ENCODE data around the gene ZDHHC5. TPM values are rescaled to one million over a fixed set of nuclear protein-coding genes. Genes with fewer than 3 reads are reported as not detected.
"Not testable (repeated sequence)": the region's sequence is repeated elsewhere in the genome, so short reads cannot be mapped to it uniquely, and the experiment has no call there.

Gene ZDHHC5
- total RNA-seq, 1 donor from 2014 or later = 78.4 TPM

GRCh38 chr11:57646799-57647303, 21.1 kb upstream of the ZDHHC5 start:
- Mint-ChIP-seq H3K27me3 (ENCODE audit: insufficient read depth) (peaks cover 39% of the 10 kb centered on the region), H3K36me3 (ENCODE audit: low read depth) (peaks cover 4% of the 10 kb centered on the region), H3K9me3 (no peaks in the 10 kb centered on the region)

DNA sequence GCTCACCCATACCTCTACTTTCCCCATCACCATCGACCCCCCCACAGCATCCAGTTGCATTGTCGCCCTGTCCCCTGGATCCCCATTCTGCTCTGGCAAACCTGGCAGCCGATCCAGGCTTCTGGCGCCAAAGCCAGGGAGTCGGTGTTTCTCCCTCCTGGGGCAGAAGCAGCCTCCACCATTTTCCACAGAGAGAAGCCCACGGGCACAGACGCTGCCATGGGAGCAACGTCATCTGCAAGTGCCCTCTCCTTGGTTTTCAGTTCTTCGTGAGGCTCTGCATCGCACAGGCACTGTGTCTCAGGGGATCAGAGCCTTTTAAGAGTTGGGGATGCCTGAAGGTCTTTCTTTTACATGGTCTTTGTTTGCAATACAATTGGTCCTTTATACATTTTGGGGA, 20.5 kb upstream of the ZDHHC5 start:
- H3K4me1 Mint-ChIP-seq (ENCODE audit: low read depth) = peaks cover 41% of the 10 kb centered on the region
- no peak for DNase-seq (ENCODE audit: low spot score)
- H3K9me3 Mint-ChIP-seq = no peaks in the 10 kb centered on the region
- intact Hi-C loops (cut with micrococcal nuclease) = loop anchor here (5.0 kb wide), 1 partner anchor 875 kb away; no protein-coding TSS in a partner anchor
- no peak overlapping the region for H3K27ac Mint-ChIP-seq
- peaks cover 4% of the 10 kb centered on the region for H3K36me3 Mint-ChIP-seq (ENCODE audit: low read depth)
- H3K27me3 Mint-ChIP-seq (ENCODE audit: insufficient read depth) = peaks cover 39% of the 10 kb centered on the region
- no peak overlapping the region for H3K4me3 Mint-ChIP-seq

More at GRCh38 chr11:57646799-57647303, 21.1 kb upstream of the ZDHHC5 start:
- Mint-ChIP-seq H3K4me1 (ENCODE audit: low read depth) (peaks cover 41% of the 10 kb centered on the region), H3K4me3 (no peak overlapping the region), H3K27ac (no peak overlapping the region)
- intact Hi-C loops (cut with micrococcal nuclease) = loop anchor here (5.0 kb wide), 1 partner anchor 875 kb away; no protein-coding TSS in a partner anchor
- no peak for DNase-seq (ENCODE audit: low spot score)

GRCh38 chr11:57647960-57648800, 19.7 kb upstream of the ZDHHC5 start:
- H3K27me3 Mint-ChIP-seq (ENCODE audit: insufficient read depth) = peaks cover 39% of the 10 kb centered on the region
- peaks cover 4% of the 10 kb centered on the region for H3K36me3 Mint-ChIP-seq (ENCODE audit: low read depth)
- no peak for DNase-seq (ENCODE audit: low spot score)
- H3K9me3 Mint-ChIP-seq = no peaks in the 10 kb centered on the region
- peak overlapping the region; percentile 86 for H3K4me3 Mint-ChIP-seq
- peaks cover 41% of the 10 kb centered on the region for H3K4me1 Mint-ChIP-seq (ENCODE audit: low read depth)
- H3K27ac Mint-ChIP-seq = peak overlapping the region; percentile 55
- intact Hi-C loops (cut with micrococcal nuclease) = loop anchor here (2.0 to 5.0 kb wide), 3 partner anchors 117 to 874 kb away; partner anchors contain the start of gene TIMM10

- Mint-ChIP-seq H3K27ac (peak overlapping the region; percentile 55), H3K4me1 (ENCODE audit: low read depth) (peaks cover 41% of the 10 kb centered on the region), H3K9me3 (no peaks in the 10 kb centered on the region), H3K36me3 (ENCODE audit: low read depth) (peaks cover 4% of the 10 kb centered on the region), H3K4me3 (peak overlapping the region; percentile 86), H3K27me3 (ENCODE audit: insufficient read depth) (peaks cover 37% of the 10 kb centered on the region)
- no peak for DNase-seq (ENCODE audit: low spot score)
- intact Hi-C loops (cut with micrococcal nuclease) = loop anchor here (1.0 to 5.0 kb wide), 5 partner anchors 8 to 873 kb away; partner anchors contain the start of genes CLP1, TIMM10 and ZDHHC5
These were observed 18.8 kb upstream of the ZDHHC5 start for GRCh38 chr11:57648801-57649735.

GRCh38 chr11:57649826-57650738, 17.8 kb upstream of the ZDHHC5 start, which contains the start of gene YPEL4:
YPEL4 (minus strand) TSS chr11:57649912; CDS start chr11:57647107, 2,805 bp downstream.
- H3K9me3 Mint-ChIP-seq = no peaks in the 10 kb centered on the region
- H3K4me1 Mint-ChIP-seq (ENCODE audit: low read depth) = peaks cover 41% of the 10 kb centered on the region
- H3K27ac Mint-ChIP-seq = peak within 1 kb of the TSS; percentile 55

GRCh38 chr11:57650739-57651090, 17.2 kb upstream of the ZDHHC5 start:
- peaks cover 4% of the 10 kb centered on the region for H3K36me3 Mint-ChIP-seq (ENCODE audit: low read depth)
- intact Hi-C loops (cut with micrococcal nuclease) = no loop called here
- no peak overlapping the region for H3K4me3 Mint-ChIP-seq
- H3K4me1 Mint-ChIP-seq (ENCODE audit: low read depth) = peaks cover 41% of the 10 kb centered on the region
- no peak overlapping the region for H3K27ac Mint-ChIP-seq
- H3K27me3 Mint-ChIP-seq (ENCODE audit: insufficient read depth) = peaks cover 25% of the 10 kb centered on the region
- H3K9me3 Mint-ChIP-seq = no peaks in the 10 kb centered on the region
- DNase-seq (ENCODE audit: low spot score) = no peak

More at GRCh38 chr11:57649826-57650738, 17.8 kb upstream of the ZDHHC5 start, which contains the start of gene YPEL4:
- peaks cover 31% of the 10 kb centered on the region for H3K27me3 Mint-ChIP-seq (ENCODE audit: insufficient read depth)
- H3K36me3 Mint-ChIP-seq (ENCODE audit: low read depth) = peaks cover 4% of the 10 kb centered on the region
- H3K4me3 Mint-ChIP-seq = peak within 1 kb of the TSS; percentile 86
- peak; percentile 49 for DNase-seq (ENCODE audit: low spot score)
- intact Hi-C loops (cut with micrococcal nuclease) = loop anchor here (1.0 to 5.0 kb wide), 5 partner anchors 7 to 872 kb away; partner anchors contain the start of genes CLP1, TIMM10 and ZDHHC5

GRCh38 chr11:57651408-57651807, 16.5 kb upstream of the ZDHHC5 start:
- Mint-ChIP-seq H3K9me3 (no peaks in the 10 kb centered on the region), H3K4me1 (ENCODE audit: low read depth) (peaks cover 35% of the 10 kb centered on the region), H3K27ac (no peak overlapping the region), H3K4me3 (no peak overlapping the region), H3K36me3 (ENCODE audit: low read depth) (peaks cover 4% of the 10 kb centered on the region), H3K27me3 (ENCODE audit: insufficient read depth) (peaks cover 20% of the 10 kb centered on the region)
- intact Hi-C loops (cut with micrococcal nuclease) = no loop called here
- DNase-seq (ENCODE audit: low spot score) = no peak

DNA sequence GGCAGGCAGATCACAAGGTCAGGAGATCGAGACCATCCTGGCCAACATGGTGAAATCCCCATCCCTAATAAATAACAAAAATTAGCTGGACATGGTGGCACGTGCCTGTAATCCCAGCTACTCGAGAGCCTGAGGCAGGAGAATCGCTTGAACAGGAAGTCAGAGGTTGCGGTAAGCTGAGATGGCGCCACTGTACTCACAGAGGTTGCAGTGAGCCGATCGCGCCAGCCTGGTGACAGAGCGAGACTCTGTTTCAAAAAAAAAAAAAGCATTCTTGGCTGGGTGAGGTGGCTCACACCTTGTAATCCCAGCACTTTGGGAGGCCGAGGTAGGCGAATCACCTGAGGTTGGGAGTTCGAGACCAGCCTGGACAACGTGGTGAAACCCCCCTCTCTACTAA, 15.7 kb upstream of the ZDHHC5 start:
- H3K27me3 Mint-ChIP-seq (ENCODE audit: insufficient read depth) = peaks cover 13% of the 10 kb centered on the region
- DNase-seq (ENCODE audit: low spot score); H3K9me3 Mint-ChIP-seq; intact Hi-C loops (cut with micrococcal nuclease); H3K36me3 Mint-ChIP-seq (ENCODE audit: low read depth); H3K27ac Mint-ChIP-seq: not testable (repeated sequence)
- peaks cover 36% of the 10 kb centered on the region for H3K4me1 Mint-ChIP-seq (ENCODE audit: low read depth)
- H3K4me3 Mint-ChIP-seq = peak overlapping the region; percentile 55

- Mint-ChIP-seq H3K27me3 (ENCODE audit: insufficient read depth) (peaks cover 9% of the 10 kb centered on the region), H3K27ac (no peak overlapping the region), H3K4me1 (ENCODE audit: low read depth) (peaks cover 32% of the 10 kb centered on the region), H3K4me3 (peak overlapping the region; percentile 55), H3K36me3 (ENCODE audit: low read depth) (peaks cover 2% of the 10 kb centered on the region), H3K9me3 (no peaks in the 10 kb centered on the region)
- DNase-seq (ENCODE audit: low spot score) = no peak
- intact Hi-C loops (cut with micrococcal nuclease) = no loop called here
These were observed 15.3 kb upstream of the ZDHHC5 start for GRCh38 chr11:57652662-57653061.

DNA sequence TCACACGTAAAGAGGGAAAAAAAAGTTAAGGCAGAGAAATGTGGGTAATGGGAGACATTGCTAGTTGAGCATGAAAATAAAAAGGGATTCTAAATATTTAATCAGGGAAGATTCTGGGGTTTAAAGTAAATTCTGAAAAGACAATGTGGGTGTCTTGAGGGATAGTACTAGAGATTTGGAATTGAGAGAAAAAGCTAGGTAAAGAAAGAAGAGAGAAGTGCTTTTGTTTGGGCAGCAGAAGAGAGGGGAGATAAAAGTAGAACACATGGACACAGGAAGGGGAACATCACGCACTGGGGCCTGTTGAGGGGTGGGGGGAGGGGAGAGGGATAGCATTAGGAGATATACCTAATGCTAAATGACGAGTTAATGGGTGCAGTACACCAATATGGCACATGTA, 14.8 kb upstream of the ZDHHC5 start:
- Mint-ChIP-seq H3K4me3 (no peak overlapping the region), H3K27ac (no peak overlapping the region), H3K27me3 (ENCODE audit: insufficient read depth) (peaks cover 4% of the 10 kb centered on the region), H3K9me3 (no peaks in the 10 kb centered on the region), H3K4me1 (ENCODE audit: low read depth) (peaks cover 29% of the 10 kb centered on the region), H3K36me3 (ENCODE audit: low read depth) (peaks cover 3% of the 10 kb centered on the region)
- intact Hi-C loops (cut with micrococcal nuclease) = no loop called here
- no peak for DNase-seq (ENCODE audit: low spot score)

- Mint-ChIP-seq H3K4me3 (peak overlapping the region; percentile 96), H3K9me3 (no peaks in the 10 kb centered on the region), H3K27me3 (ENCODE audit: insufficient read depth) (no peaks in the 10 kb centered on the region), H3K4me1 (ENCODE audit: low read depth) (peaks cover 18% of the 10 kb centered on the region), H3K27ac (peak overlapping the region; percentile 49), H3K36me3 (ENCODE audit: low read depth) (peaks cover 19% of the 10 kb centered on the region)
- DNase-seq (ENCODE audit: low spot score) = no peak
- intact Hi-C loops (cut with micrococcal nuclease) = loop anchor here (1.0 to 5.0 kb wide), 10 partner anchors 8 to 921 kb away; partner anchors contain the start of genes MED19, SELENOH, TIMM10 and TMX2
These were observed 11.1 kb upstream of the ZDHHC5 start for GRCh38 chr11:57656885-57657193.

Measured in activated T-helper 1 cell treated with anti-CD3 and anti-CD28 coated beads, Interleukin-12 subunit alpha, Interleukin-12 subunit beta, Interleukin-2, Interleukin-4 antibody, amounts not matched to agents 30 ng/mL and 10 ng/mL and 1 ng/mL, durations not matched to agents 14 hours and 24 hours and 36 hours (primary cell).